ENCODE results near the gene MAMLD1.
A peak's percentile ranks its signal among the peaks of the same experiment; 100 is the strongest.

MAMLD1 gene

GRCh38 chrX:150529587-150529986 is 166.5 kb downstream of the MAMLD1 start:
- FAIRE-seq (no peak), DNase-seq (ENCODE audit: low spot score) (no peak)

GRCh38 chrX:150530821-150531220 is 167.7 kb downstream of the MAMLD1 start:
- DNase-seq (ENCODE audit: low spot score) = no peak
- no peak for FAIRE-seq

- DNase-seq (ENCODE audit: low spot score) = no peak
- FAIRE-seq = no peak
These were observed 168.3 kb downstream of the MAMLD1 start for GRCh38 chrX:150531467-150531866.

GRCh38 chrX:150533863-150534262 is 170.7 kb downstream of the MAMLD1 start:
- DNase-seq (ENCODE audit: low spot score) (no peak), FAIRE-seq (no peak)

GRCh38 chrX:150536455-150537116 is 173.5 kb downstream of the MAMLD1 start:
- FAIRE-seq (no peak), DNase-seq (ENCODE audit: low spot score) (no peak)

GRCh38 chrX:150537851-150538250 is 174.7 kb downstream of the MAMLD1 start:
- DNase-seq (ENCODE audit: low spot score) = no peak
- no peak for FAIRE-seq

GRCh38 chrX:150540965-150541364 is 177.8 kb downstream of the MAMLD1 start:
- no peak for DNase-seq (ENCODE audit: low spot score)
- FAIRE-seq = no peak

GRCh38 chrX:150542846-150543229 is 179.7 kb downstream of the MAMLD1 start:
- FAIRE-seq = no peak
- DNase-seq (ENCODE audit: low spot score) = no peak

- peak; percentile 46 for FAIRE-seq
- peak; percentile 23 for DNase-seq (ENCODE audit: low spot score)
These were observed 180.4 kb downstream of the MAMLD1 start for GRCh38 chrX:150543230-150544155.

- FAIRE-seq = no peak
- no peak for DNase-seq (ENCODE audit: low spot score)
These were observed 181.2 kb downstream of the MAMLD1 start for GRCh38 chrX:150544222-150544787.

GRCh38 chrX:150544835-150545770 is 182.0 kb downstream of the MAMLD1 start:
- FAIRE-seq = no peak

GRCh38 chrX:150546711-150547153 is 183.6 kb downstream of the MAMLD1 start:
- FAIRE-seq (no peak), DNase-seq (ENCODE audit: low spot score) (no peak)

More at GRCh38 chrX:150544835-150545770, 182.0 kb downstream of the MAMLD1 start:
- DNase-seq (ENCODE audit: low spot score) = no peak

GRCh38 chrX:150547375-150548115 is 184.4 kb downstream of the MAMLD1 start:
- no peak for FAIRE-seq
- DNase-seq (ENCODE audit: low spot score) = no peak

- no peak for FAIRE-seq
These were observed 185.1 kb downstream of the MAMLD1 start for GRCh38 chrX:150548251-150548650.

GRCh38 chrX:150548684-150549083 is 185.6 kb downstream of the MAMLD1 start:
- DNase-seq (ENCODE audit: low spot score) = peak; percentile 43
- peak; percentile 88 for FAIRE-seq

More at GRCh38 chrX:150548251-150548650, 185.1 kb downstream of the MAMLD1 start:
- DNase-seq (ENCODE audit: low spot score) = peak; percentile 17

GRCh38 chrX:150551963-150552362 is 188.8 kb downstream of the MAMLD1 start:
- DNase-seq (ENCODE audit: low spot score) (no peak), FAIRE-seq (no peak)

GRCh38 chrX:150558424-150558823 is 195.3 kb downstream of the MAMLD1 start:
- FAIRE-seq (no peak), DNase-seq (ENCODE audit: low spot score) (no peak)
